ENCODE results near the gene ABHD16A. TPM values are rescaled to one million over a fixed set of nuclear protein-coding genes. Genes with fewer than 3 reads are reported as not detected.

The ABHD16A gene
- total RNA-seq, 2 experiments from 2014 or later: 33.3 to 35.8 TPM

DNA sequence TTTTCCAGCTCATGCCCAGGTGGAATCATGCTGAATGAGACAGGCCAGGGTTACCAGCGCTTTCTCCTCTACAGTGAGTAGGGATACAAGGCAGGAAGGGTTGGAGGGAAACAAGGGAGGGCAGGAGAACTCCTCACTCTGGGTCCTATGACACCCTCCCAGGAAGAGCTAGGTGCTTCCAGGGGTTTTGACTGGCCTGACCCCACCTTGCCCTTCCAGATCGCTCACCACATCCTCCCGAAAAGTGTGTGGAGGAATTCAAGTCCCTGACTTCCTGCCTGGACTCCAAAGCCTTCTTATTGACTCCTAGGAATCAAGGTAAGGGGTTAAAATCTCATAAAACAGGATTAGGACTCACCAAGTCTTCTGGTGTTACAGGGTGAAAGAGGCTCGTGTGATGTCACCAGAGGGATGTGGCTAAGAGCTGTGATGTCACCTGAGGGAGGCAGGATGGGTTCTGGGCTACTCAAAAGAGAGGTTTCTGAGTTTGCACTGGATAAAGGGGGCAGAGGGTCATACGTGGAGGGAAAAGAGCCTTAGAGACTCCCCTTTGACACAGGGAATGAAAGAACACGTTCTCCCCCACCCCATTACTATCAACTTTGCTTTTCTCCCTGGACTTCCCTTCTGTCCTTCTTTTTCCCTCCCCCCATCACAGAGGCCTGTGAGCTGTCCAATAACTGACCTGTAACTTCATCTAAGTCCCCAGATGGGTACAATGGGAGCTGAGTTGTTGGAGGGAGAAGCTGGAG, 45.5 kb downstream of the ABHD16A start:
- Mint-ChIP-seq H3K4me3 (peak overlapping the region; percentile 97), H3K36me3 (peaks cover 50% of the 10 kb centered on the region), H3K27ac (peak overlapping the region; percentile 64), H3K9me3 (no peaks in the 10 kb centered on the region), H3K4me1 (peaks cover 59% of the 10 kb centered on the region), H3K27me3 (no peaks in the 10 kb centered on the region)
- DNase-seq: no peak

DNA sequence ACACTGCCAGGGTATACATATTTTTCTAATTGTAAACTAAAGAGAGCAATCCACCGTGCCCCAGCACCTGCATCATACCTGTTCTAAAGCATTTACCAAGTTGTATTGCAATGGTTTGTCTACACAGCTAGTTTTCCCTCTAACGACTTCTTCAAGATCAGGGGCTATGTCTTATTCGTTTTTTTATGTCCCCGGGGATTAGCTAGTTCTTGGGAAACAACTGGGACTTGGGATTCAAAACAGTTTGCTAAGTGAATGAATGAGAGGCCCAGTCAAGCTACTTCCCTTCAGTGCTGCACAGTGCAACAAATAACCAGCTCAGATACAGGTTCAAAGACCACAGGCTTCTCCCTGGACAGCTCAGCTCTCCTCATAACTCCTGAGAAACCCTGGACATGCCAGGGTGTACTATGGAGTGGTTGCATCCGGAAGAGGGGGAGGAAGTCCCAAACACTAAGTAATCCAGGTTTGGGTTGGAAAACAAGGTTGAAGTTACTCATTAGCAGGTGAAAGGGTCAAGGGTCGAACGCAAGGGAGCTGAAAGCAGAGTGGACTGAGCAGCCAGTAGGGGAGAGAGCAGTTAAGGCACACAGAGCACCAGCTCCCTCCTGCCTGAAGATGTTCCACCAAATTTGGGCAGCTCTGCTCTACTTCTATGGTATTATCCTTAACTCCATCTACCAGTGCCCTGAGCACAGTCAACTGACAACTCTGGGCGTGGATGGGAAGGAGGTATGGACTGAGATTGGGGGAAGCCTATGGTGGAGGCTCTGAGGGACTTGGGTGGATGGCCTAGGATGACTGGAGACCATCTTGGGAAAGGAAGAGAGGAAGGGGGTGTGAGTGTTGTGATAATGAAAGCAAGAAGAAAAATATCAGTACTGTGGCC, 47.5 kb downstream of the ABHD16A start, which contains the start of gene APOM:
Gene APOM, plus strand, starts transcription at position 546 of the 889 bp plus-strand sequence. Its CDS starts 73 bp downstream, at position 619.
- peak within 1 kb of the TSS; percentile 12 for H3K27ac Mint-ChIP-seq
- H3K9me3 Mint-ChIP-seq: no peaks in the 10 kb centered on the region
- H3K4me3 Mint-ChIP-seq: no peak within 1 kb of the TSS
- peaks cover 50% of the 10 kb centered on the region for H3K36me3 Mint-ChIP-seq
- peaks cover 6% of the 10 kb centered on the region for H3K27me3 Mint-ChIP-seq
- peaks cover 58% of the 10 kb centered on the region for H3K4me1 Mint-ChIP-seq
- no peak for DNase-seq

GRCh38 chr6:31654574-31655348, 48.4 kb downstream of the ABHD16A start:
- no peaks in the 10 kb centered on the region for H3K9me3 Mint-ChIP-seq
- H3K27me3 Mint-ChIP-seq: peaks cover 6% of the 10 kb centered on the region
- no peak for DNase-seq
- peaks cover 49% of the 10 kb centered on the region for H3K36me3 Mint-ChIP-seq
- no peak overlapping the region for H3K4me3 Mint-ChIP-seq
- H3K27ac Mint-ChIP-seq: peak overlapping the region; percentile 4
- H3K4me1 Mint-ChIP-seq: peaks cover 57% of the 10 kb centered on the region

GRCh38 chr6:31652925-31653724, 50.0 kb downstream of the ABHD16A start:
- Mint-ChIP-seq H3K4me3 (peak overlapping the region; percentile 98), H3K27ac (peak overlapping the region; percentile 100), H3K9me3 (no peaks in the 10 kb centered on the region), H3K36me3 (peaks cover 52% of the 10 kb centered on the region), H3K27me3 (peaks cover 6% of the 10 kb centered on the region), H3K4me1 (peaks cover 51% of the 10 kb centered on the region)
- DNase-seq: peak; percentile 85

- no peak for DNase-seq
- peaks cover 47% of the 10 kb centered on the region for H3K36me3 Mint-ChIP-seq
- peak overlapping the region; percentile 98 for H3K4me3 Mint-ChIP-seq
- peak overlapping the region; percentile 100 for H3K27ac Mint-ChIP-seq
- H3K4me1 Mint-ChIP-seq: peaks cover 41% of the 10 kb centered on the region
- no peaks in the 10 kb centered on the region for H3K9me3 Mint-ChIP-seq
- H3K27me3 Mint-ChIP-seq: peaks cover 6% of the 10 kb centered on the region
Measured at GRCh38 chr6:31651602-31652191, 51.4 kb downstream of the ABHD16A start.

DNA sequence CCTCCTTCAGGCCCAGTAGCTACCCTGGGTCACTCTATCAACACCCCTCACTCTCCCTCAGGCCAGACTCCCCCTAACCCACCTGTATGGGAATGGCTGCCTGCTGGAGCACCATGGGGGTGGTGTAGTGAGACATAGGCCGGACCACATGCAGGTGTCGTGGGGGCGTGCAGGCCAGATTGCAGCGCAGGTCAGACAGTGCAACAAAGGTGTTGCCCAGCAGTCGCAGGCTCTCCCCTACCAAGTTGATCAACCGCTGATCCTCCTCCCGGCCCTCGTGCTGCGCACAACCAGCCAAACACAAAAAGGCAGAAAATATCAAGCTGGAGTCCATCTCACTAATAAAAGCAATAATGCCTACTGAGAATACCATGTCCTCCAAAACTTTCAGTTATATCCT, 57.8 kb downstream of the ABHD16A start:
- no peaks in the 10 kb centered on the region for H3K9me3 Mint-ChIP-seq
- no peaks in the 10 kb centered on the region for H3K27me3 Mint-ChIP-seq
- H3K4me1 Mint-ChIP-seq: peaks cover 21% of the 10 kb centered on the region
- peaks cover 25% of the 10 kb centered on the region for H3K36me3 Mint-ChIP-seq
- no peak for DNase-seq
- peak overlapping the region; percentile 25 for H3K27ac Mint-ChIP-seq
- H3K4me3 Mint-ChIP-seq: no peak overlapping the region

DNA sequence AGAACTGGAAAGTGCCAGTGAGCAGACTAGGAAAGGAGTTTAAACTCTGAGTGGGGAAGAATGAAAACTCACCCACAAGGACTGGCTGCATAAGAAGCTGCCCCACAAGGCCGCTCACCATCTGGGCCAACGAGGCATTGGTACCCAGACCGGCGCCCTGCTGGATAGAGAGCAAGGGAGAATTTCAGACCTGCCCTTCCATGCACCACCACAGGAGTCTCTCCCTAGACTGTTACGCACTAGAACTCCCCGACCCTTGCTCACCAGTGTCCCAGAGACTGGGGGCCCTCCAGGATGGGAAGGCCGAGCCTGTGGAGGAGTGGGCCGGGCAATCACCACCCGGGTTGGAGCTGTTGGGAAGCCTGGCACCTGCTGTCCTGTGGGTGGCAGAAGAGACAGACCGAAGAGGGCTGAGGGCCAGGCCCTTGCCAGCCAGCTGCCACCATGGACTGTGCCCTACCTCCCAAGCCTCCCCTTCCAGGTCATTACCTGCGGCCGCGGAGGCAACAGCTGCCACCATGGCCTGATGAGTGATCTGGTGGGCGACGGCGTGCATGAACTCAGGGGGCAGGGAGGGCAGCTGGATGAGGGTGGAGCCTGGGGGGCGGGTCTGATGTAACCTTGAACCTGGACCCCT, 59.2 kb downstream of the ABHD16A start:
- H3K27ac Mint-ChIP-seq: no peak overlapping the region
- no peaks in the 10 kb centered on the region for H3K9me3 Mint-ChIP-seq
- no peak overlapping the region for H3K4me3 Mint-ChIP-seq
- no peaks in the 10 kb centered on the region for H3K27me3 Mint-ChIP-seq
- H3K4me1 Mint-ChIP-seq: peaks cover 19% of the 10 kb centered on the region
- no peak for DNase-seq
- peaks cover 15% of the 10 kb centered on the region for H3K36me3 Mint-ChIP-seq

- H3K36me3 Mint-ChIP-seq: peaks cover 14% of the 10 kb centered on the region
- no peak for DNase-seq
- H3K4me1 Mint-ChIP-seq: peaks cover 18% of the 10 kb centered on the region
- H3K9me3 Mint-ChIP-seq: no peaks in the 10 kb centered on the region
- no peak overlapping the region for H3K4me3 Mint-ChIP-seq
- no peak overlapping the region for H3K27ac Mint-ChIP-seq
- no peaks in the 10 kb centered on the region for H3K27me3 Mint-ChIP-seq
Measured at GRCh38 chr6:31642798-31643570, 60.1 kb downstream of the ABHD16A start.

DNA sequence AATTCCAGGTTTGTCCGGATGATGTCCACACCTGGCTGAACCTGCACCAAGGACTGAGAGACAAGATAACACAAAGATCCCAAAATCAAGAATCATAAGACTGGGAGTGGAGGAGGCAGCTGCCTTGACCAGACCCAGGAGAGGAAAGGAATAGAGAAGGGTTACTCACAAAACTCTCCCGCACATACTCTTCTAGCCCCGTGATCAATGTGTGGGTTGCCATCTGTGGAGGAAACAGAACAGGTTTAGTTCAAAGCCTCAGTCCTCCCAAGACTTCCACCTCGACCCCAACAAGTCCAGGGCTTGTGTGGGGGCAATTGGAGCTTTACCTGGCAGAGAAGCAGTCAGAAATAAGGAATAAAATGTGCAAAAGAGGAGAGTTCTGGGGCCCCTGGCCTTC, 61.8 kb downstream of the ABHD16A start:
- DNase-seq: no peak
- H3K4me3 Mint-ChIP-seq: no peak overlapping the region
- H3K36me3 Mint-ChIP-seq: peaks cover 13% of the 10 kb centered on the region
- no peaks in the 10 kb centered on the region for H3K9me3 Mint-ChIP-seq
- no peak overlapping the region for H3K27ac Mint-ChIP-seq
- H3K4me1 Mint-ChIP-seq: peaks cover 18% of the 10 kb centered on the region
- H3K27me3 Mint-ChIP-seq: no peaks in the 10 kb centered on the region

GRCh38 chr6:31640612-31641011, 62.5 kb downstream of the ABHD16A start:
- Mint-ChIP-seq H3K4me1 (peaks cover 18% of the 10 kb centered on the region), H3K27ac (peak overlapping the region; percentile 48)

DNA sequence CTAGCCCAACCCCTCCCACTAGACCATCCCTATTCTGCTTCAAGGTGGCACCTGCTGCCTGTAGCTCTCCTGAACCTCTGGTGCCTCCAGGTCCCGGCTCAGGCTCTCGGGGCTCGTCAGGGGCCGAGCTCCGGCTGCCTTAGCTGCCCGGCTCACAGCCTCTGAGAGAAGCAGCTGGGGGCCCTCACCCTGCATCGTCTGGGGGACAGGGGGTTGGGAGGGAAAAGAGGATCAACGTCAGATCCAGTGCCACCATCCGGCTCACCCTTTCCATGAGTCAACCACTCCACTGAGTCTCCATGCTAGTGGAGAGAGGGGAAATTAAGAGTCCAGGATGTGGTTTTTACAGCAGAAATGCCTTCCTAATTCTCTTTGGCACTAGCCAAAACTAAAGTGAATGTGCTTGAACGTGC, 63.7 kb downstream of the ABHD16A start:
- Mint-ChIP-seq H3K36me3 (peaks cover 9% of the 10 kb centered on the region), H3K4me1 (peaks cover 15% of the 10 kb centered on the region), H3K9me3 (no peaks in the 10 kb centered on the region), H3K27me3 (no peaks in the 10 kb centered on the region), H3K4me3 (no peak overlapping the region), H3K27ac (peak overlapping the region; percentile 63)
- DNase-seq: no peak

More at GRCh38 chr6:31640612-31641011, 62.5 kb downstream of the ABHD16A start:
- H3K27me3 Mint-ChIP-seq: no peaks in the 10 kb centered on the region
- H3K9me3 Mint-ChIP-seq: no peaks in the 10 kb centered on the region
- no peak overlapping the region for H3K4me3 Mint-ChIP-seq
- H3K36me3 Mint-ChIP-seq: peaks cover 13% of the 10 kb centered on the region
- no peak for DNase-seq

DNA sequence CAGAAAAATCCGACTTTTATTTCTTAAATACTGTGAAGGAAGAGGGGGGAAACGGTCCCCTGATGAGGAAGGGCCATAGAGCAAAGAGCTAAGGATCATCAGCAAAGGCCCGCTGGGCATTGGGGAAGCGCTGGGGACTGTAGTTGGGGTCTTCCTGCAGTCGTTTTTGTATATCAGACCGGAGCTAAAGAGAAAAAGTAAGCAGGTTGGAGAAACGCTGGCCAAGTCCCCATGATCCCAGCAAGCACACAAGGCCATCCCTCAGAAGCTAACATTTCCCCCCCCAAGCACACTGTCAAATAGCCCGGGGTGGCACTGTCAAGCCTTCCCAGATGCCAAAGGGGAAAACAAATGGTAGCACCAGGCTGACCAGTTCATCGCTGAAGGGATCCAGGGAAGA, 64.1 kb downstream of the ABHD16A start:
- H3K4me1 Mint-ChIP-seq: peaks cover 15% of the 10 kb centered on the region
- H3K36me3 Mint-ChIP-seq: peaks cover 10% of the 10 kb centered on the region
- no peaks in the 10 kb centered on the region for H3K9me3 Mint-ChIP-seq
- no peaks in the 10 kb centered on the region for H3K27me3 Mint-ChIP-seq
- no peak for DNase-seq
- no peak overlapping the region for H3K4me3 Mint-ChIP-seq
- H3K27ac Mint-ChIP-seq: peak overlapping the region; percentile 63
